Stimulated activated effector memory CD8-positive, alpha-beta T cell treated with anti-CD3 and anti-CD28 coated beads, Interleukin-12 subunit alpha, Interleukin-12 subunit beta, amount 100 ng/mL, for 72 hours (primary cell): ENCODE data around the gene KCNH1.

ENCODE experiments used
- ATAC-seq: fragments of 150-1000 bp; cut with Tn5 transposase; 2 replicates; pipeline ENCODE4 v1.10.0; 2021
- DNase-seq, 2 donors: peaks; one replicate each; pipeline ENCODE4 v3.0.0; 2021 to 2022; ENCODE audit warnings: low spot score in 2 of 2
- H3K27ac Mint-ChIP-seq: one replicate; pipeline ENCODE4 v1.8.0; 2022; ENCODE audit warnings: mild to moderate bottlenecking, mixed read lengths
- H3K36me3 Mint-ChIP-seq: one replicate; pipeline ENCODE4 v1.8.0; 2022; ENCODE audit warnings: mild to moderate bottlenecking, mixed read lengths
- H3K4me1 Mint-ChIP-seq: one replicate; pipeline ENCODE4 v1.8.0; 2022; ENCODE audit warnings: mixed read lengths
- H3K4me3 Mint-ChIP-seq: one replicate; pipeline ENCODE4 v1.8.0; 2022; ENCODE audit warnings: mild to moderate bottlenecking, mixed read lengths
- H3K9me3 Mint-ChIP-seq: one replicate; pipeline ENCODE4 v1.8.0; 2022; ENCODE audit warnings: mixed read lengths

The KCNH1 gene

GRCh38 chr1:210775289-210775688, 358.7 kb downstream of the KCNH1 start:
- Mint-ChIP-seq H3K4me3 (no peak overlapping the region), H3K27ac (no peak overlapping the region), H3K36me3 (no peaks in the 10 kb centered on the region), H3K9me3 (no peaks in the 10 kb centered on the region), H3K4me1 (no peaks in the 10 kb centered on the region)
- DNase-seq (no peak), ATAC-seq (no peak)

- DNase-seq (no peak), ATAC-seq (no peak)
- Mint-ChIP-seq H3K9me3 (no peaks in the 10 kb centered on the region), H3K27ac (no peak overlapping the region), H3K4me3 (no peak overlapping the region), H3K4me1 (no peaks in the 10 kb centered on the region), H3K36me3 (no peaks in the 10 kb centered on the region)
Measured at GRCh38 chr1:210773450-210773849, 360.5 kb downstream of the KCNH1 start.

- DNase-seq (no peak), ATAC-seq (no peak)
- H3K4me1 Mint-ChIP-seq = no peaks in the 10 kb centered on the region
- no peaks in the 10 kb centered on the region for H3K9me3 Mint-ChIP-seq
- H3K4me3 Mint-ChIP-seq = no peak overlapping the region
- no peaks in the 10 kb centered on the region for H3K36me3 Mint-ChIP-seq
- no peak overlapping the region for H3K27ac Mint-ChIP-seq
Measured at GRCh38 chr1:210771131-210771530, 362.8 kb downstream of the KCNH1 start.

- no peak overlapping the region for H3K27ac Mint-ChIP-seq
- DNase-seq = no peak
- H3K4me3 Mint-ChIP-seq = no peak overlapping the region
- H3K9me3 Mint-ChIP-seq = no peaks in the 10 kb centered on the region
- H3K4me1 Mint-ChIP-seq = no peaks in the 10 kb centered on the region
- no peaks in the 10 kb centered on the region for H3K36me3 Mint-ChIP-seq
- ATAC-seq = no peak
Measured at GRCh38 chr1:210770396-210770984, 363.5 kb downstream of the KCNH1 start.

GRCh38 chr1:210769473-210769872, 364.5 kb downstream of the KCNH1 start:
- no peak for ATAC-seq
- Mint-ChIP-seq H3K36me3 (no peaks in the 10 kb centered on the region), H3K9me3 (no peaks in the 10 kb centered on the region), H3K4me1 (no peaks in the 10 kb centered on the region), H3K27ac (no peak overlapping the region), H3K4me3 (no peak overlapping the region)
- no peak for DNase-seq

- Mint-ChIP-seq H3K27ac (no peak overlapping the region), H3K4me3 (no peak overlapping the region), H3K36me3 (no peaks in the 10 kb centered on the region), H3K9me3 (no peaks in the 10 kb centered on the region), H3K4me1 (no peaks in the 10 kb centered on the region)
- ATAC-seq = no peak
- no peak for DNase-seq
Measured at GRCh38 chr1:210764536-210764935, 369.4 kb downstream of the KCNH1 start.

- no peak overlapping the region for H3K4me3 Mint-ChIP-seq
- no peaks in the 10 kb centered on the region for H3K4me1 Mint-ChIP-seq
- no peak overlapping the region for H3K27ac Mint-ChIP-seq
- no peaks in the 10 kb centered on the region for H3K9me3 Mint-ChIP-seq
- DNase-seq = no peak
- no peak for ATAC-seq
- no peaks in the 10 kb centered on the region for H3K36me3 Mint-ChIP-seq
Measured at GRCh38 chr1:210758761-210759160, 375.2 kb downstream of the KCNH1 start.

- no peaks in the 10 kb centered on the region for H3K9me3 Mint-ChIP-seq
- no peaks in the 10 kb centered on the region for H3K4me1 Mint-ChIP-seq
- no peak for DNase-seq
- no peak overlapping the region for H3K4me3 Mint-ChIP-seq
- no peaks in the 10 kb centered on the region for H3K36me3 Mint-ChIP-seq
- no peak overlapping the region for H3K27ac Mint-ChIP-seq
- ATAC-seq = peak; percentile 8
Measured at GRCh38 chr1:210758261-210758660, 375.7 kb downstream of the KCNH1 start.

- DNase-seq = no peak
- Mint-ChIP-seq H3K4me1 (no peaks in the 10 kb centered on the region), H3K36me3 (no peaks in the 10 kb centered on the region)
Measured at GRCh38 chr1:210757677-210758076, 376.3 kb downstream of the KCNH1 start.

GRCh38 chr1:210755991-210756659, 377.8 kb downstream of the KCNH1 start:
- ATAC-seq (no peak), DNase-seq (no peak)
- Mint-ChIP-seq H3K9me3 (no peaks in the 10 kb centered on the region), H3K4me3 (no peak overlapping the region), H3K4me1 (no peaks in the 10 kb centered on the region), H3K27ac (no peak overlapping the region), H3K36me3 (no peaks in the 10 kb centered on the region)

More at GRCh38 chr1:210757677-210758076, 376.3 kb downstream of the KCNH1 start:
- no peak overlapping the region for H3K27ac Mint-ChIP-seq
- H3K9me3 Mint-ChIP-seq = no peaks in the 10 kb centered on the region
- no peak overlapping the region for H3K4me3 Mint-ChIP-seq
- no peak for ATAC-seq

GRCh38 chr1:210754878-210755665, 378.9 kb downstream of the KCNH1 start:
- Mint-ChIP-seq H3K9me3 (no peaks in the 10 kb centered on the region), H3K27ac (no peak overlapping the region), H3K36me3 (no peaks in the 10 kb centered on the region), H3K4me1 (no peaks in the 10 kb centered on the region), H3K4me3 (no peak overlapping the region)
- no peak for DNase-seq
- no peak for ATAC-seq

GRCh38 chr1:210751911-210752310, 382.0 kb downstream of the KCNH1 start:
- ATAC-seq (no peak), DNase-seq (no peak)
- Mint-ChIP-seq H3K9me3 (no peaks in the 10 kb centered on the region), H3K27ac (no peak overlapping the region), H3K4me3 (no peak overlapping the region), H3K4me1 (no peaks in the 10 kb centered on the region), H3K36me3 (no peaks in the 10 kb centered on the region)

GRCh38 chr1:210750468-210750867, 383.5 kb downstream of the KCNH1 start:
- H3K4me3 Mint-ChIP-seq = no peak overlapping the region
- no peaks in the 10 kb centered on the region for H3K36me3 Mint-ChIP-seq
- H3K9me3 Mint-ChIP-seq = no peaks in the 10 kb centered on the region
- DNase-seq = no peak
- H3K4me1 Mint-ChIP-seq = no peaks in the 10 kb centered on the region
- ATAC-seq = no peak
- no peak overlapping the region for H3K27ac Mint-ChIP-seq

- Mint-ChIP-seq H3K9me3 (no peaks in the 10 kb centered on the region), H3K4me1 (no peaks in the 10 kb centered on the region), H3K27ac (no peak overlapping the region), H3K4me3 (no peak overlapping the region), H3K36me3 (no peaks in the 10 kb centered on the region)
- ATAC-seq = no peak
- no peak for DNase-seq
Measured at GRCh38 chr1:210748796-210749195, 385.2 kb downstream of the KCNH1 start.

- Mint-ChIP-seq H3K4me3 (no peak overlapping the region), H3K4me1 (no peaks in the 10 kb centered on the region), H3K9me3 (no peaks in the 10 kb centered on the region), H3K27ac (no peak overlapping the region), H3K36me3 (no peaks in the 10 kb centered on the region)
- ATAC-seq (peak; percentile 6), DNase-seq (no peak)
Measured at GRCh38 chr1:210747890-210748289, 386.1 kb downstream of the KCNH1 start.

GRCh38 chr1:210747112-210747511, 386.8 kb downstream of the KCNH1 start:
- Mint-ChIP-seq H3K27ac (no peak overlapping the region), H3K9me3 (no peaks in the 10 kb centered on the region), H3K4me1 (no peaks in the 10 kb centered on the region), H3K4me3 (no peak overlapping the region), H3K36me3 (no peaks in the 10 kb centered on the region)
- ATAC-seq (no peak), DNase-seq (no peak)
